Tibial nerve (tissue), 3 donors: ENCODE results near the gene CKAP2L.

Source experiments
- POLR2A ChIP-seq, 2 donors: fragments of 450-650 bp; IDR thresholded peaks; one replicate each; pipeline ENCODE4 v1.6.1; 2017; ENCODE audit warnings: antibody characterized with exemption in 2 of 2, mild to moderate bottlenecking in 2 of 2, moderate library complexity in 2 of 2
- TF ChIP-seq, protein P1 (sequence below), 5 experiments: fragments of 200-600 bp in 3 of 5; fragments of 450-650 bp in 2 of 5; sonication (generic) in 3 of 5; IDR thresholded peaks; one replicate each; pipeline ENCODE4 v1.5.1; 2016 to 2019; ENCODE audit warnings: antibody characterized with exemption in 5 of 5, mild to moderate bottlenecking in 3 of 5, moderate library complexity in 2 of 5

- TF ChIP-seq, protein P1, sequence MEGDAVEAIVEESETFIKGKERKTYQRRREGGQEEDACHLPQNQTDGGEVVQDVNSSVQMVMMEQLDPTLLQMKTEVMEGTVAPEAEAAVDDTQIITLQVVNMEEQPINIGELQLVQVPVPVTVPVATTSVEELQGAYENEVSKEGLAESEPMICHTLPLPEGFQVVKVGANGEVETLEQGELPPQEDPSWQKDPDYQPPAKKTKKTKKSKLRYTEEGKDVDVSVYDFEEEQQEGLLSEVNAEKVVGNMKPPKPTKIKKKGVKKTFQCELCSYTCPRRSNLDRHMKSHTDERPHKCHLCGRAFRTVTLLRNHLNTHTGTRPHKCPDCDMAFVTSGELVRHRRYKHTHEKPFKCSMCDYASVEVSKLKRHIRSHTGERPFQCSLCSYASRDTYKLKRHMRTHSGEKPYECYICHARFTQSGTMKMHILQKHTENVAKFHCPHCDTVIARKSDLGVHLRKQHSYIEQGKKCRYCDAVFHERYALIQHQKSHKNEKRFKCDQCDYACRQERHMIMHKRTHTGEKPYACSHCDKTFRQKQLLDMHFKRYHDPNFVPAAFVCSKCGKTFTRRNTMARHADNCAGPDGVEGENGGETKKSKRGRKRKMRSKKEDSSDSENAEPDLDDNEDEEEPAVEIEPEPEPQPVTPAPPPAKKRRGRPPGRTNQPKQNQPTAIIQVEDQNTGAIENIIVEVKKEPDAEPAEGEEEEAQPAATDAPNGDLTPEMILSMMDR (IDR thresholded peaks at IDR 0.05): no peak
- no peak for TF ChIP-seq POLR2A (IDR thresholded peaks at IDR 0.05)
Measured at GRCh38 chr2:112693596-112693995, 70.8 kb downstream of the CKAP2L start.
